HG02938 (cell line): Measurements from ENCODE around the gene GTF2IRD1.
"Not testable (repeated sequence)": the region's sequence is repeated elsewhere in the genome, so short reads cannot be mapped to it uniquely, and the experiment has no call there.

Experiments
- ATAC-seq: cut with Tn5 transposase; IDR thresholded peaks from one replicate; pipeline ENCODE4 v1.9.1; 2021; ENCODE audit warnings: mild to moderate bottlenecking, moderate library complexity; ENCODE audit not compliant: unreplicated experiment

The GTF2IRD1 gene

DNA sequence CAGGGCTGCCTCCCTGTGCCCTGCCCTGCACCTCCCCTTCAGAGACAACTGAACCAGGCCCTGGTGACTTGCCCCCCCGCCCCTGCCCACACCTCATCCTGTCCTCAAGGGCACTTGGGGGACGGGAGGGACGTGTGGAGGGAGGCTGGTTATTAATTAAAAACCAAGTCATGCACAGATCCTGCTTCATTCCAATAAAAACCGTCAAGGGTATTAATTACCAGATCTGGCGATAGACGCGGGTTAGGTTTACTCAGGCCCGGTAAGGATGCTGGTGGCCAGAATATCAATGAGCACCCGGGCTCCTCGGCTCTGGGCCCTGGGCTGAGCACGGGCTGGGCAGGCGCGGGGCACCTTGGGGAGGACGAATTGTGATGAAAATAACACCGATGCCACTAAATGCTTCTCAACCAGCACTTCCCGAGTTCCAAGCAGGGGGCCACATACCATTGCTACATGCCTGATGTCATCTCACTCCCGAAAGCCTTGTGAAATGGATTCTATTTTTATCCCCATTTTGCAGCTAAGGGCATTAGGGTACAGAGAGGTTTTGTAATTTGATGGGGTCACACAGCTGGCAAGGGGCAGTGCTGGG is 24.5 kb upstream of the GTF2IRD1 start:
- ATAC-seq: no peak

- not testable (repeated sequence) for ATAC-seq
Measured at GRCh38 chr7:74430409-74430808, 23.3 kb upstream of the GTF2IRD1 start.

- ATAC-seq: no peak
Measured at GRCh38 chr7:74430961-74431466, 22.7 kb upstream of the GTF2IRD1 start.

DNA sequence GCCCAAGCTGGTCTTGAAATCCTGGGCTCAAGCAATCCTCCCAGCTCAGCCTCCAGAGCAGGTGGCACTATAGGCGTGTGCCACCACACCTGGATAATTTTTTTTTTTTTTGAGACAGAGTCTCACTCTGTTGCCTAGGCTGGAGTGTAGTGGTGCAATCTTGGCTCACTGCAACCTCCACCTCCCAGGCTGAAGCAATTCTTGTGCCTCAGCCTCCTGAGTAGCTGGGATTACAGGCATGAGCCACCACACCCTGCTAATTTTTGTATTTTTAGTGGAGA is 16.5 kb upstream of the GTF2IRD1 start:
- ATAC-seq: not testable (repeated sequence)

DNA sequence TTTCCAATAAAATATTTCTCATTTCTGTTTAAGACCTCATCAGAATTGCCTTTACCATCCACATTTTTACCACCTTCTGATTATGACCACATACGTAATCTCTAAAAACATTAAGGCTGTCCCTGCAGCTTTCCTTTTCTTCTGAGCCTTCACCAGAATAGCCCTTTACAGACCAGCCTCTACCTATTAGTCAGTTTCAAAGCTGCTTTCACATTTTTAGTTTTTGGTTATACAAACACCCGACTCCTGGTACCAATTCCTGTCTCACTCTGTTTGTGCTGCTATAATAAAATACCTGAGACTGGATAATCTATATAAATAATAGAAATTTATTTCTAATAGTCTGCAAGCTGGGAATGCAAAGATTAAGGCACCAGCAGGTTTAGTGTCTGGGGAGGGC is 15.4 kb upstream of the GTF2IRD1 start:
- no peak for ATAC-seq

GRCh38 chr7:74439541-74439940 is 14.2 kb upstream of the GTF2IRD1 start:
- no peak for ATAC-seq

- ATAC-seq: not testable (repeated sequence)
Measured at GRCh38 chr7:74440143-74440542, 13.6 kb upstream of the GTF2IRD1 start.

DNA sequence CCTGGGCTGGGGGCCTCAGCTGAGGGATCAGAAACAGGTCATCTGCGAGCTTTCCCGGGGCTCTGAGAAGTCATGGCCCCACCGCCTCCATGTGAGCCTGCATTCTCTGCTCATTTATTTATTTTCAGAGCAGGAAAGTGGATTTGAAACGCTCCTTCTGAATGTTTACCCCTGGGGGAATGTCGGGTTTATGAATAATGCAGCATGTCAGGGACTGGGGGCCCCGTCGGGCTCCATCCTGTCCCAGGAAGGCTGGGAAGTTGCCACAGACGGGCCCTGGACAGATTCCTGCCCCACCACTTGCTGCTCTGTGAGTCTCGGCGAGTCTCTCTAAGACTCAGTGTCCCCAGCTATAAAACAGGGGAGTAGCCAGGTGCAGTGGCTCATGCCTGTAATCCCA is 11.9 kb upstream of the GTF2IRD1 start:
- no peak for ATAC-seq

DNA sequence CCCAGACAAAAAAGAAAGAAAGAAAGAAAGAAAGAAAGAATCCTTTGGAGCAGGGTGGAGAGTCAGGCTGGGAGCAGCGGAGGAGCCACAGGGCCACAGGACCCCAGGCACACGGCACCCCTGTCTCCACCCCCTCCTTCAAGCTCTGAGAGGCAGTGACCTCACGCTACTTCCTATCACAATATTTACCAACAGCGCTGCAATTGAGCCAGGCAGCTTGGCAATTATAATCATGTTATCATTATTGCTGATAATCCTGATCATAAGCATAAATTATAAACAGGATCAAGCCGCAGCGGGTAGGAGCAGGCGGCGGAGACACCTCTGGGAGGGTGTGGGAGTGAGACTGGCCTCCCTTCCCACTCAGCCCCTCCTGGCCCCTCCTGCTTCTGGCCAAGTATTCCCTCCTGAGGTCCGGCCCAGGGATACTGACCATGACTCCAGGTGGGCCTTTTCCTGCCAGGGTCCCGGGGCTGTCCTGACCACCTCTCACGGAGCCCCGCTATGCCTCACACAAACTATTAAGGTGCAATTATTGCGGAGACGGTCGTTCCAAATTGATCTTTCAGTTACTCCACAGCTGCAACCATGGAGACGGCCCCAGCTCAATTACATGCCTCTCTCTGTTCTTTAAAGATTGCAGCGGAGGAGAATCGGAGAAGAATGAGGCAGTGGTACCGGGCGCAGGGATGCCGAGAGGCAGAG is 10.0 kb upstream of the GTF2IRD1 start:
- ATAC-seq: no peak

DNA sequence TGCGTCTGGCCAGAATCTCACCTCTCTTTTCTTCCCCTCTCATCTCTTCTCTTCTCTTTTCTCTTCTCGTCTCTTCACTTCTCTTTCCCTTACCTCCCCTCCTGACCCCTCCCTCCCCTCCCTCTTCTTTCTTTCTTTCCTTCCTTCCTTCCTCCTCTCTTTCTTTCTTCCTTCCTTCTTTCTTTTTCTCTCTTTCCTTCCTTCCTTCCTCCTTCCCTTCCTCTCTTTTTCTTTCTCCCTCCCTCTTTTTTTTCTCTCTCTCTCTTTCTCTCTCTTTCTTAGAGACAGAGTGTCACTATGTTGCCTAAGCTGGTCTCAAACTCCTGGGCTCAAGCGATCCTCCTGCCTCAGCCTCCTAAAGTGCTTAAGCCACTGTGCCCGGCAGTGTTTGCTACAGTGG is 4.6 kb upstream of the GTF2IRD1 start:
- no peak for ATAC-seq

GRCh38 chr7:74449809-74450397 is 3.8 kb upstream of the GTF2IRD1 start:
- ATAC-seq: no peak

GRCh38 chr7:74452748-74453321 is 871 bp upstream of the GTF2IRD1 start:
- no peak for ATAC-seq

GRCh38 chr7:74454021-74454924 is 567 bp downstream of the GTF2IRD1 start:
- no peak for ATAC-seq

DNA sequence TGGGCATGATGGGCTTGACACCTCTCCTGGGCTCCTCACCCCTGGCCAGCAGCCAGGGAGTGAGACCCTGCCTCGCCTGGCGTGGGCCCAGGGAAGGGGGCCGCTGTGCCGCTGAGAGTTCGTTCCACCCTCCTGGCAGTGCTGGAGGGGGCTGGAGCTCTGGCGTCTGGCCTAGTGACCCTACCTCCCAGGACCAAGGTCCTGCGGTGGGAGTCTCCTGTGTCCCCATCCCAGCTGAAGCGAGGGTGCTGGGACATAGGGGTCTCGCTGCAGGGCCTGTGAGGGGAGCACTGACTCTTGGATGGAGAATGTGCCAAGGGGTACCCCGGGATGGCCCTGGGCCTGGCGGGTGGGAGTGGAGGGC is 1.2 kb downstream of the GTF2IRD1 start:
- no peak for ATAC-seq

- ATAC-seq: no peak
Measured at GRCh38 chr7:74455291-74455804, 1.6 kb downstream of the GTF2IRD1 start.

DNA sequence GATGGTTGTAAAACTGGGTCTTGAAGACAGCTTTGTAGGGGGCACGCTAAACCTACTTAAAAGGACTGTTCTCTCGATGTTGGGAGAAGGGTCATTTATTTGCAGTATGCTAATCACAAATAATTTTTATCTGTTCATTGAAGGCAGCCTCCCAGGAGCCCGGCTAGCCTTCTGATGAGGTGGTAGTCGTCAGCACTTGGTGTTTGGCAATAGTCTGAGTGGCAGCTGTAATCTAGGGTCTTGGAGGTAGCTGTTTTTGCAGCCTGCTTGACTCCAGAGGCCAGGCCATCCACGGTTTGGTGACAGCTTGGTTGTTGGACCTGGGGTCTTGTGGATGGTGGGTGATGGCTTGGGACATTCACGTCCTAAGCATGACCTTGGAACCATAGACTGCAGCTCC is 2.2 kb downstream of the GTF2IRD1 start:
- no peak for ATAC-seq

- ATAC-seq: no peak
Measured at GRCh38 chr7:74457007-74457406, 3.3 kb downstream of the GTF2IRD1 start.

GRCh38 chr7:74461970-74462706 is 8.4 kb downstream of the GTF2IRD1 start:
- no peak for ATAC-seq

- no peak for ATAC-seq
Measured at GRCh38 chr7:74462707-74463100, 9.0 kb downstream of the GTF2IRD1 start.
